GM19463 (cell line): Measurements from ENCODE around the gene FLRT2.

Experiments
- ATAC-seq: cut with Tn5 transposase; IDR thresholded peaks from one replicate; pipeline ENCODE4 v1.9.1; 2021; ENCODE audit warnings: mild to moderate bottlenecking, moderate library complexity; ENCODE audit not compliant: unreplicated experiment

FLRT2 gene

GRCh38 chr14:85528897-85529631 lies 880 bp upstream of the FLRT2 start:
- no peak for ATAC-seq

- ATAC-seq, result no peak
Observed at GRCh38 chr14:85530626-85531025, 682 bp downstream of the FLRT2 start.

- no peak for ATAC-seq
Observed at GRCh38 chr14:85531141-85531586, 1.2 kb downstream of the FLRT2 start.

- ATAC-seq, result no peak
Observed at GRCh38 chr14:85531587-85532373, 1.8 kb downstream of the FLRT2 start.

- ATAC-seq, result no peak
Observed at GRCh38 chr14:85532374-85533022, 2.6 kb downstream of the FLRT2 start.

GRCh38 chr14:85533023-85533860 lies 3.3 kb downstream of the FLRT2 start:
- ATAC-seq, result no peak

- ATAC-seq, result no peak
Observed at GRCh38 chr14:85533861-85534291, 3.9 kb downstream of the FLRT2 start.

GRCh38 chr14:85534458-85535293 lies 4.7 kb downstream of the FLRT2 start:
- no peak for ATAC-seq

- no peak for ATAC-seq
Observed at GRCh38 chr14:85535321-85535720, 5.4 kb downstream of the FLRT2 start.

- ATAC-seq, result no peak
Observed at GRCh38 chr14:85535991-85536832, 6.3 kb downstream of the FLRT2 start.

GRCh38 chr14:85536833-85537190 lies 6.9 kb downstream of the FLRT2 start:
- no peak for ATAC-seq

GRCh38 chr14:85537526-85537925 lies 7.6 kb downstream of the FLRT2 start:
- ATAC-seq, result no peak

- no peak for ATAC-seq
Observed at GRCh38 chr14:85538636-85539035, 8.7 kb downstream of the FLRT2 start.

- ATAC-seq, result no peak
Observed at GRCh38 chr14:85539510-85539909, 9.6 kb downstream of the FLRT2 start.

- ATAC-seq, result no peak
Observed at GRCh38 chr14:85542623-85543022, 12.7 kb downstream of the FLRT2 start.

- ATAC-seq, result no peak
Observed at GRCh38 chr14:85545738-85546137, 15.8 kb downstream of the FLRT2 start.

- ATAC-seq, result no peak
Observed at GRCh38 chr14:85546390-85546789, 16.4 kb downstream of the FLRT2 start.

GRCh38 chr14:85549697-85550096 lies 19.8 kb downstream of the FLRT2 start:
- ATAC-seq, result no peak

- no peak for ATAC-seq
Observed at GRCh38 chr14:85554106-85554505, 24.2 kb downstream of the FLRT2 start.
